ENCODE data around the gene LRRC27. TPM values are rescaled to one million over a fixed set of nuclear protein-coding genes. Genes with fewer than 3 reads are reported as not detected.
"Not testable (repeated sequence)": the region's sequence is repeated elsewhere in the genome, so short reads cannot be mapped to it uniquely, and the experiment has no call there.

LRRC27 gene
- total RNA-seq, 2 experiments from 2014 or later = 13.0 to 17.3 TPM

GRCh38 chr10:132380986-132381385, 49.0 kb downstream of the LRRC27 start:
- H3K4me3 ChIP-seq (ENCODE audit: low read depth, low read length, poor library complexity, severe bottlenecking); BruUV-seq (replicated peaks); H3K9me2 ChIP-seq (ENCODE audit: insufficient read depth, low read length); H3K79me2 ChIP-seq (ENCODE audit: insufficient read depth, low read depth, low read length); H4K20me1 ChIP-seq (ENCODE audit: insufficient read depth, low read length); H2AFZ ChIP-seq (ENCODE audit: low read length); DNase-seq (ENCODE audit: low spot score); H3K27ac ChIP-seq (ENCODE audit: low read depth, low read length, poor library complexity, severe bottlenecking); H3K9me3 ChIP-seq (ENCODE audit: low read length); H3K4me1 ChIP-seq (ENCODE audit: insufficient read depth, low read length, poor library complexity, severe bottlenecking); CTCF ChIA-PET (ENCODE audit: unreplicated experiment); H3K36me3 ChIP-seq (ENCODE audit: insufficient read depth, low read length); H3K4me2 ChIP-seq (ENCODE audit: low read length): not testable (repeated sequence)
- POLR2A ChIA-PET = interaction anchor here (0.7 kb wide), 1 partner anchor 402 kb away, joined by 4 read pairs; no protein-coding TSS in a partner anchor
- intact Hi-C loops (cut with micrococcal nuclease; ENCODE audit: unreplicated experiment) = loop anchor here (10.0 kb wide), 1 partner anchor 154 kb away; the partner anchor contains the start of gene INPP5A

GRCh38 chr10:132381741-132382140, 49.7 kb downstream of the LRRC27 start:
- H2AFZ ChIP-seq (ENCODE audit: low read length) = no peak overlapping the region
- no peaks in the 10 kb centered on the region for H4K20me1 ChIP-seq (ENCODE audit: insufficient read depth, low read length)
- TF ChIP-seq, protein P1, sequence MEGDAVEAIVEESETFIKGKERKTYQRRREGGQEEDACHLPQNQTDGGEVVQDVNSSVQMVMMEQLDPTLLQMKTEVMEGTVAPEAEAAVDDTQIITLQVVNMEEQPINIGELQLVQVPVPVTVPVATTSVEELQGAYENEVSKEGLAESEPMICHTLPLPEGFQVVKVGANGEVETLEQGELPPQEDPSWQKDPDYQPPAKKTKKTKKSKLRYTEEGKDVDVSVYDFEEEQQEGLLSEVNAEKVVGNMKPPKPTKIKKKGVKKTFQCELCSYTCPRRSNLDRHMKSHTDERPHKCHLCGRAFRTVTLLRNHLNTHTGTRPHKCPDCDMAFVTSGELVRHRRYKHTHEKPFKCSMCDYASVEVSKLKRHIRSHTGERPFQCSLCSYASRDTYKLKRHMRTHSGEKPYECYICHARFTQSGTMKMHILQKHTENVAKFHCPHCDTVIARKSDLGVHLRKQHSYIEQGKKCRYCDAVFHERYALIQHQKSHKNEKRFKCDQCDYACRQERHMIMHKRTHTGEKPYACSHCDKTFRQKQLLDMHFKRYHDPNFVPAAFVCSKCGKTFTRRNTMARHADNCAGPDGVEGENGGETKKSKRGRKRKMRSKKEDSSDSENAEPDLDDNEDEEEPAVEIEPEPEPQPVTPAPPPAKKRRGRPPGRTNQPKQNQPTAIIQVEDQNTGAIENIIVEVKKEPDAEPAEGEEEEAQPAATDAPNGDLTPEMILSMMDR (conservative IDR thresholded peaks at IDR 0.05; ENCODE audit: low read length) = no peak
- no peak for TF ChIP-seq EZH2phosphoT487 (IDR thresholded peaks at IDR 0.05; ENCODE audit: borderline replicate concordance, low read depth, low read length)
- intact Hi-C loops (cut with micrococcal nuclease; ENCODE audit: unreplicated experiment) = loop anchor here (10.0 kb wide), 1 partner anchor 153 kb away; the partner anchor contains the start of gene INPP5A
- no peak for DNase-seq (ENCODE audit: low spot score)
- no peaks in the 10 kb centered on the region for H3K79me2 ChIP-seq (ENCODE audit: insufficient read depth, low read depth, low read length)
- H3K9me2 ChIP-seq (ENCODE audit: insufficient read depth, low read length) = no peaks in the 10 kb centered on the region
- H3K4me1 ChIP-seq (ENCODE audit: insufficient read depth, low read length, poor library complexity, severe bottlenecking) = no peaks in the 10 kb centered on the region
- ChIA-PET CTCF (ENCODE audit: unreplicated experiment) (interaction anchor here (0.5 kb wide), 1 partner anchor 672 kb away, joined by 3 read pairs; no protein-coding TSS in a partner anchor), POLR2A (no interaction called here)
- no peak overlapping the region for H3K4me3 ChIP-seq (ENCODE audit: low read depth, low read length, poor library complexity, severe bottlenecking)
- H3K4me2 ChIP-seq (ENCODE audit: low read length) = no peak overlapping the region
- BruUV-seq (replicated peaks) = no TSS peak
- no peaks in the 10 kb centered on the region for H3K36me3 ChIP-seq (ENCODE audit: insufficient read depth, low read length)
- no peak overlapping the region for H3K27ac ChIP-seq (ENCODE audit: low read depth, low read length, poor library complexity, severe bottlenecking)
- H3K9me3 ChIP-seq (ENCODE audit: low read length) = no peaks in the 10 kb centered on the region

DNA sequence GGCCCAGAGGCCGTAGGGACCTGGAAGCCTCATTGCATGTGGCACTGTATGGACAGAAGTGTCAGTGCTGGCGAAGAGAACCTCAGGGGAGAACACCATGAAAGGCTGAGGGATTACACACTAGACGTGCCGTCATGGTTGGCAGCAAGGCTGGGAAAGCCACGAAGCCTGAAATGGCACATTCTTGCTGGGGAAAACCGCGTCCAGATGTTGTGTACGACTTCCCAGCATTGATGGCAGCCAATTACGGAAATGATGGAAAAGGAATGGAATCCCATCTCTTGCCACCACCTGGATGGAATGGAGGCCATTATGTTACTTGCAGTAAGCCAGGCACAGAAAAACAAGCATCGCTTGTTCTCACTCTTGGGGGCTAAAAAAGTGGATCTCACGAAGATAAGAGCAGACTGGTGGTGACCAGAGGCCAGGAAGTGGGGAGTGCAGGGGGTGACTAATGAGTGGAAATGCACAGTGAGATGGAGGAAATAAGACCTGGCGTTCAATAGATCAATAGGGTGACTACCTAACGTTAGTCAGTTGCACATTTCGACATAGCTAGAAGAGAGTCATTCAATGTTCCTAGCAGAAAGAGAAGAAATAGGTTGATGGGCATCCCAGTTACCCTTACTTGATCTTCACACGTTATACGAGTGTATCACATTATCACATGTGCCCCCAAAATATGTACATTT, 50.4 kb downstream of the LRRC27 start:
- Histone ChIP-seq H4K20me1 (ENCODE audit: insufficient read depth, low read length) (no peaks in the 10 kb centered on the region), H3K4me2 (ENCODE audit: low read length) (no peak overlapping the region), H3K9me3 (ENCODE audit: low read length) (no peaks in the 10 kb centered on the region), H3K27ac (ENCODE audit: low read depth, low read length, poor library complexity, severe bottlenecking) (no peak overlapping the region), H3K4me3 (ENCODE audit: low read depth, low read length, poor library complexity, severe bottlenecking) (no peak overlapping the region), H3K9me2 (ENCODE audit: insufficient read depth, low read length) (no peaks in the 10 kb centered on the region), H3K4me1 (ENCODE audit: insufficient read depth, low read length, poor library complexity, severe bottlenecking) (no peaks in the 10 kb centered on the region), H2AFZ (ENCODE audit: low read length) (no peak overlapping the region), H3K36me3 (ENCODE audit: insufficient read depth, low read length) (no peaks in the 10 kb centered on the region), H3K79me2 (ENCODE audit: insufficient read depth, low read depth, low read length) (no peaks in the 10 kb centered on the region)
- ChIA-PET POLR2A (no interaction called here), CTCF (ENCODE audit: unreplicated experiment) (no interaction called here)
- intact Hi-C loops (cut with micrococcal nuclease; ENCODE audit: unreplicated experiment) = loop anchor here (10.0 kb wide), 1 partner anchor 152 kb away; the partner anchor contains the start of gene INPP5A
- TF ChIP-seq, protein P1 (conservative IDR thresholded peaks at IDR 0.05; ENCODE audit: low read length) = no peak
- TF ChIP-seq EZH2phosphoT487 (IDR thresholded peaks at IDR 0.05; ENCODE audit: borderline replicate concordance, low read depth, low read length) = no peak
- BruUV-seq (replicated peaks) = no TSS peak
- no peak for DNase-seq (ENCODE audit: low spot score)
